CMK (cell line): ENCODE results near the gene SPTBN2.
A peak's percentile ranks its signal among the peaks of the same experiment; 100 is the strongest.
"Not testable (repeated sequence)": the region's sequence is repeated elsewhere in the genome, so short reads cannot be mapped to it uniquely, and the experiment has no call there.

Source experiments
- DNase-seq: peaks from one replicate; pipeline ENCODE4 v3.0.0-alpha.2; 2010; ENCODE audit warnings: low read depth

SPTBN2 gene

DNA sequence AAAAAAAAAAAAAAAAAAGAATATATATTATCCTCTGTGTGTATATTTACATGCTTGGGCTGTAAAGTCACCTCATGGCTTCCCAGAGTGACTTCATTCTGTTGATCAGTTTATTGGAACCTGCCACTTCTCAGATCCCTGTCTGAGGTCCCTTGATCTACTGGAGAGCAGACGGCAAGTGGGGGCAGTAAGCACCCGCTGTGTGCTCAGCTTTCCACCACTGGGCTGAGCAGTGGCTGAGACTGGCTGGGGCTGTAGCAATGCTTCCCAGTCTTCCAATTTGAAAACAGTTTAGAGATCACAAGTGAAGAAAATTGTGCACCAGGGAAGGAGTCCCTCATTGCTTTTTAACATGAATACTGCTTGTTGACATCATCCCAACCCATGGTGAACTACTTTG, 44.4 kb downstream of the SPTBN2 start:
- DNase-seq: no peak

- no peak for DNase-seq
Observed at GRCh38 chr11:66683877-66684276, 45.1 kb downstream of the SPTBN2 start.

- no peak for DNase-seq
Observed at GRCh38 chr11:66680966-66681645, 47.9 kb downstream of the SPTBN2 start.

DNA sequence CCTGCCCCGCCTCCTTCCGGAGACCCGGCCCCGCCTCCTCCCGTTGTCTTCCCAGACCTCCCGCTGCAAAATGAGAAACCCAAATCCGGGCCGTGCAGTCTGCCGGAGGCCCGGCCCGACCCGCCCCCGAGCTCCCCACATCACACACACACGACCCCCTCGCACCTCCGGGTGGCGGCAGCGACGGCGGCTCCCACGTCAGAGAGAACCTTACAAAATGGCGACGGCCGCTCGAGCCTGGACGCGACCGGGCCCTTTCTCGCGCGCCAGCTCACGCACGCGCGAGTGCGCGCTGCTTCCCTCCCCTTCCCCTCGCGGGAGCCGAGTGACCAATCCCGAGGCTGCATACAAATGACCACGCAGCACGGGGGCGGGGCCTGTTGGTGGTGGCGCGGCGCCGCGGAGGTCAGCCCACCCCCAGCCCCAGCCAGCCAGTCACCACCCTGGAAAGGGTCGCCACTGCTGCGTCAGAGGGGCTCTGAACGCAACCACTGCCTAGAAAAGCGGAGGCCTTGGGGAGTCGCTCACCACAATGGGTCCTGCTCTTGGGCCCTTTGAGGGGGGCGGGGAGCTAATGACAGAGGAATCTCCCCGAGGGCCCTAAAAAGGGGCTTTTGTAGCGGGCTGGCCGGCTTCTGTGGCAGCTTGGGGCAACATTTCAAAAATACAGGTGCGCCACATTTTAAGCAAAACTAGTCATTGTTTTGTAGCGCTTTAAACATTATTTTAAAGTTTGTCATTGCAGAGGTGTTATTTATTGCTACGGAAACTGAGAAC, 51.2 kb downstream of the SPTBN2 start, which contains the start of gene RBM4B:
Gene RBM4B (minus strand): TSS at position 289 of the 777 bp plus-strand sequence. CDS start 808 bp downstream, outside the sequence.
- peak; percentile 97 for DNase-seq

DNA sequence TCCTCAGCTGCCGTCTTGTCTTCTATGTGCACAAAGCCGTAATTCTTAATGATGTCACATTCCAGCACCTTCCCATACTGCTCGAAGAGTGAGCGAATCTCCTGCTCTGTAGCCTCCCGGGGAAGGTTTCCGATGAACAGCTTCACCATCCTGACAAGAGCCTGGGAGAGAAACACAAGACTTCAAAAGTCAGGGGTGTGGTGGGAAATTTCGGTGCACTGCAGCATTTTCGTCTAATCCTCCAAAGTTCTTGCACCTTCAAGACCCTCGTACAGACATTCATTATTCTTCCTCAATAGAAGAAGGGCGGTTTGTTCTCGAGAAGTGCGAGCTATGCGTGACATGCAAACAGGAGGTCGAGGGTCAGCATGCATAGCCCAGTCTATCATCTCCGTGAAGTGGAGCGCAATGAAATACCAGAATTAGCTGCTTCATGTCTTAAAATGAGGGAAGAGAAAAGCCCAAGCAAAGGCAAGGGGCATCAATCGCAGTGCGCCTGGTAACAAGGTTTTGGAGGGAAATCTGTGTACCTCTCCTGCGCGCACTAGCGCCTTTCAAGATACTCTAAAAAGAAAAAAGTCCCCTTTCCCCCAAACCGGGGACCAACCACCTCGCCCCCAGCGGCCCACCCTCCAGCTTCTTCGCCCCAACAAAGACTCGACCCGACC, 52.0 kb downstream of the SPTBN2 start:
- DNase-seq: no peak

- DNase-seq: no peak
Observed at GRCh38 chr11:66676282-66676919, 52.6 kb downstream of the SPTBN2 start.

DNA sequence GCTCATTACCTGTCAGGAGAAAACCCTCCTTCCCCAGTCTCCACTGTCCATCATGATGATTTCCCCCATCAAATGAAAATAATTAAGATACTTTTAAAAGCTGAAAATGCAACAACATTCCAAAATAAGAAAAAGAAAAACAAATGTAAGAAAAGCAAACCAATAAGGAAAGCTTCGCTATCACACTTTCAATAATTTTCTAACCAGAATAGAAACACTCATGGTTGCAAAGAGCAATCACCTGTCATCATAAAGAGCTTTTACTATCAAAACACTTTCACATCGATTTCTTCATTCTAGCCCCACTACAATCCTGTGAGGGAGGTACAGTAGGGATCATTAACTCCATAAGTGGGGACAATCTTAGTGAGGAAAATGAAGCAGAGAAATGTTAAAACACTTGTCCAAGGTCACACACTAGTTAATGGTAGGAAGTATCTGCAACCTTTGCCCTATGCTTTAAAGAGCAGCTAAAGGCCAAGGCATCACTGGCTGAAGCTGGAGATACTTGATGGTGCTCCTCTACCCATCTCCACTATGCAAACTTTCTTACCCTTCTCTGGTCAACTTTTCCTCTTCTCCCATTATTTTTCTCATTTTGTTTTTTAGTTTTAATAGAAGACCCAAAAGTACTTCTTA, 53.9 kb downstream of the SPTBN2 start:
- no peak for DNase-seq

DNA sequence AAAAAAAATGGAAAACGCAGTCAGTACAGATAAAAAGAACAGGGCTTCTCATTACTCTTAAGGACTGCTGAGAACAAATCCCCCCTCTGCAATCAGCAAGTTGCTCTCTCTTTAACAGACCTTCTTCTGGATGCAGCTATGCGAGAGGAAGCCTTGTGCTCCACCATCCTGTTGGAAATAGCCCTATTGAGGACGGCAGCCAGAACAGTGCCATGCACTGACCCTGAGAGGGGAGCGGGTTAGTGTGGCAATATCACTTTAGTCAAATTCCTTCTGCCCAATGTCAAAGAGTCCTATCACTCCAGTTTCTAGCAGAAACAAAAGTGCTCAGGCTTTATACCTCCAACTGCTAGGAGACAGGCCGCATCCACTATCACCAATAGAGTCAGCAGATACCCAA, 58.2 kb downstream of the SPTBN2 start:
- no peak for DNase-seq

- DNase-seq: no peak
Observed at GRCh38 chr11:66665369-66665768, 63.6 kb downstream of the SPTBN2 start.

DNA sequence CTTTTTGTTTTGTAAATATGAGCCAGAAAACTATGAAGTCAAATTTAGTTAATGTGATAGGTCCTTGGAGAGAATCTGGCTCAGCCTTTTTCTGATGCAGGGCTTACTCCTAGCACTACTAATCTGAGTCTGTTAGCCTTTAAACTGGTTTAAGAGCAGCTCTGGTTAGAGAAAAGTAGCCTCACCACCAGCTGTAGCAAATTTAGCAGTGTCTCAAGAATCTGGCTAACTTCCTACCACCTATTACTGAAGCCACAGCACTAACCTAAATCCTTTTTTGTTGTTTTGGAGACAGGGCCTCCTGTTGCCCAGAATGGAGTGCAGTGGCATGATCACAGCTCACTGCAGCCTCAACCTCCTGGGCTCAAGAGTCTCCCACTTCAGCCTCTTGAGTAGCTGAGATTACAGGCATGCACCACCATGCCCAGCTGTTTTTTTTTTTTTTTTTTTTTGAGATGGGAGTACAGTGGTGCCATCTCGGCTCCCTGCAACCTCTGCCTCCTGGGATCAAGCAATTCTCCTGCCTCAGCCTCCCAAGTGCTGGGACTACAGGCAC, 65.2 kb downstream of the SPTBN2 start:
- DNase-seq: no peak

DNA sequence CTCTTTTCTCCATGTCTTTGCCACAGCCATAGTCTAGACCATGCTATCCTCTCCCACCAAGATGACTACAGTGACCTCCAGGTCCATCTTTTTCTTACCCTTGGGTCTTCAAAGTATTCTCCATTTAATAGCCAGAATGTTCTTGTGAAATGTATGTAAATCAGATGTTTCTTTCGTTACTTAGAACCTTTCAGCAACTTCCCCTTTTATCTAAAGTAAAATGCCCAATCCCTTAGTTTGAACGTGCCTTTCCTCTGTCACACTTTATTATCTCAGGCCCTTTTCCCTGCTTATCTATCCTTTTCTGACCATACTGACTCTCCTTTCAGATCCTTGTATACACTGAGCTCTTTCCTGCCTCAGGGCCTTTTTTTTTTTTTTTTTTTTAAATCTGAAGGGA, 69.3 kb downstream of the SPTBN2 start:
- no peak for DNase-seq

DNA sequence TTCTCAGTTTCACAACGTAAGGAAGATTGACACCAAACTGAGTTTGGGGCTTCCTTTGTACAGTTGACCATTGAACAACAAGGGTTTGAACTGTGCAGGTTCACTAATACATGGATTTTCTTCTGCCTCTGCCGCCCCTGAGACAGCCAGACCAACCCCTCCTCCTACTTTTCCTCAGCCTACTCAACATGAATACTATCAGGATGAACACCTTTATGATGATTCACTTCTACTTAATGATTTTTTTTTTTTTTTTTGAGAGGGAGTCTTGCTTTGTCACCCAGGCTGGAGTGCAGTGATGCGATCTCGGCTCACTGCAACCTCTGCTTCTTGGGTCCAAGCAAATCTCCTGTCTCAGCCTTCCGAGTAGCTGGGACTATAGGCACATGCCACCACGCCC, 75.9 kb downstream of the SPTBN2 start:
- DNase-seq: no peak

GRCh38 chr11:66652651-66653050, 76.4 kb downstream of the SPTBN2 start:
- DNase-seq: no peak

DNA sequence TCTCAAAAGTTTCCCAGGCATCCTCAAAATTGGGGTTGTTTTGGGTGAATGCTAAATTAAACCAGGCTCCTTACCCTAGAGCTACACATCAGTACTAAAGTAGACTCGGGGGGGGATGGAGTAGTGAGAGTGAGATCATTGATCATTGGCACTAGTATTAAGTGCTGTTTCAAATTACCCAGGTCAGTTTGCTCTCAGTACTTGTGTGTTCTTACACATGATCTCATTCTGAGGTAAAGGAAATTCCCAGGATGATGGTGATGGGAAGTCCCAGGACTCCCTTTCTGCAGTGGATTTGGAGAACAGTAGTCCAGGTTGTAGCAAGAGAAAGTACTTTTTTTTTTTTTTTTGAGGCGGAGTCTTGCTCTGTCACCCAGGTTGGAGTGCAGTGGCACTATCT, 78.0 kb downstream of the SPTBN2 start:
- DNase-seq: no peak

DNA sequence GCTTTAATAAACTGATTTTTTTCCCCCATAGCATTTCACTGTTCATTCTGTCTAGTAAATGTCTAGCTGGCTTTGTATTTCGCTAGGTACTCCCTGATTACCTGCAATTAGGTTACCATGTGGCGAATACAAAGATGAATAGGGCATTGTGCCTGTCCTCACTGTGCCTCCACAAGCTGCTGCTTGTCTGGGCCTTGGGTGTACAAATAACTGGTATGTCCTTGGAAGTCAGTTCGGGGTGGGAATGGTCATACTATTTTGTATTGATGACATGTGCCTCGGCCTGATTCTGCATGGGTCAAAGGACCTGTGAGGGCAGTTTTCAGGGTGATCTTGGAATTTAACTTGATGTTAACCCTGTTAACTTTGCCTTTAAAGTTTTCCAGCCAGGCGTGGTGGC, 79.1 kb downstream of the SPTBN2 start:
- no peak for DNase-seq

- DNase-seq: no peak
Observed at GRCh38 chr11:66646828-66647227, 82.2 kb downstream of the SPTBN2 start.

DNA sequence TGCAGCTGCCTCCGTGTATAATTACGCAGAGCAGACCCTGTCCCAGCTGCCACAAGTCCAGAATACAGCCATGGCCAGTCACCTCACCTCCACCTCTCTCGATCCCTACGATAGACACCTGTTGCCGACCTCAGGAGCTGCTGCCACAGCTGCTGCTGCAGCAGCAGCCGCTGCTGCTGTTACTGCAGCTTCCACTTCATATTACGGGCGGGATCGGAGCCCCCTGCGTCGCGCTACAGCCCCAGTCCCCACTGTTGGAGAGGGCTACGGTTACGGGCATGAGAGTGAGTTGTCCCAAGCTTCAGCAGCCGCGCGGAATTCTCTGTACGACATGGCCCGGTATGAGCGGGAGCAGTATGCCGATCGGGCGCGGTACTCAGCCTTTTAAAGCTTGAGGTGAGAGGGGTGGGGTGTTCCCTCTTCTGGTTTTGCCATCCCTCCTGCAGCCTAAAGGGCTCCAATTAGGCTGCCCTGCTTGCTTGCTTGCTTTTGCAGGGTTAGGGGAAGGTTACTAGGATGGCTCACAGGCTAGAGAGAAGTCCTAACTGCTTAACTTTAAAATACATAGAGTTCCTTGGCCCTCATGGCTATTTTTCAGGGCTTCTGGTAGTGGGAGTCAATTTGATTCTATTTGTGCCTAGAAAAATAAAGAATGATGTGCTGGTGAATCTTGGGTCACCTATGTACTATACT, 85.1 kb downstream of the SPTBN2 start:
- DNase-seq: no peak

DNA sequence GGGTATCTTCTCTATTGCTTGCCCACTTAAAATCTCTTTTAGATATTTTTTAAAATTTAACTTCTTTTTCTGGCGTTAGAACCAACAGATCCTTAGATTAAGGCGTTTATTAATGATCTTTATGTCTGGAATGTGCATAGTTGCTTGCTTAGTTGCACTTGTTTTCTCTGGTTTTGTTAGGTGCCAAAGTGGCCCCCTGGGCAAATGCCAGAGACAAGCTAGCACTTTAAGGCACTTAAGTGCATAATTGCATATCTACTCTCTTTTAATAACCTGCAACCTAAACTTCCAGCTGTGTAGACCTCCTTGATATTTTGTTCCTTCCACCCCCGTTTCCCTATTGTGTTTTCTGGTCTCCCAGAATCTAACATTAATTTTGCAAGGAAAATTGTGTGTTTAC, 87.2 kb downstream of the SPTBN2 start:
- DNase-seq: no peak

DNA sequence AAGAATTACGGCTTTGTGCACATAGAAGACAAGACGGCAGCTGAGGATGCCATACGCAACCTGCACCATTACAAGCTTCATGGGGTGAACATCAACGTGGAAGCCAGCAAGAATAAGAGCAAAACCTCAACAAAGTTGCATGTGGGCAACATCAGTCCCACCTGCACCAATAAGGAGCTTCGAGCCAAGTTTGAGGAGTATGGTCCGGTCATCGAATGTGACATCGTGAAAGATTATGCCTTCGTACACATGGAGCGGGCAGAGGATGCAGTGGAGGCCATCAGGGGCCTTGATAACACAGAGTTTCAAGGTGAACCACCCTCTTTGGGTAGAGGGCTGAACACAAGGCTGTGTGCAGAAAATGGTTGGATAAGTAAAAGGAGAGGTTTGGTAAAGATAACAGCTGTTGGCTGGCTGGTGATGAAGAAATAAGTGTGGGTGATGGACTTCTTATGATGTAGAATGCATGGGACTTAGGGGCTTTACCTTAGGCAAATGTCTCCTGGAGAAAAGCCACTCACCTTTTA, 89.1 kb downstream of the SPTBN2 start:
- not testable (repeated sequence) for DNase-seq

DNA sequence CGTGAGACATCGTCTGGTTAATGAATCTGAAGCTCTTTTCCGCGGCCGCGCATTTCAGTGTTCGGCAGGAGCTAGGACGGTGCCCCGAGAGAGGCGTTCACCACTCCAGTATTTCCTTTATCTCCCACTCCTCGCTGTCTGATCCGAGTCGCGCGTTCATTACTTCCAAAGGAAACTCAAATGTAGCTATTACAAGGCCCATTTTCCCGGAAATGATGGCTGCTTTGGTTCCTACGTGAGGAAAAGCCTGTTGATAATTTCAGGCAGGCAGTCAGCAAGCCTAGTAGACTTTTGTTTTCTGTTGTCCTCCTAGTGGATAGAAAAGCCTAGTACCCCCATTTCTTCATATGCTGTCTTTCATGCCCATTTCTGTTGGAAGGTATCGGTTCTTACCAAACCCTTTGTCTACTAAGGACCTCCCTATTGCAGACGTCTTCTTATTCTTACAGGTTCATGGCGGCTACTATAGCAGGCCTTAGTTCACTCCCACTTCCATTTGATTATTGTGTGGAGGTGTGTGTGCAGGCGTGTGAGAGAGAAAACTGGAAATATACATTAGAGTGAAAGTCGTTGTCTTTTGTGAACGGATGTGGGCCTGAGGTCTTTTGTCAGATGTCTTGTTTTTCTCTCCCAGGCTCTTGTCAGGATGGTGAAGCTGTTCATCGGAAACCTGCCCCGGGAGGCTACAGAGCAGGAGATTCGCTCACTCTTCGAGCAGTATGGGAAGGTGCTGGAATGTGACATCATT, 89.8 kb downstream of the SPTBN2 start:
- DNase-seq: peak; percentile 38
